MM.1S (cell line): ENCODE data around the gene EVA1A.

Experiments
- DNase-seq: peaks from one replicate; pipeline ENCODE4 v3.0.0-alpha.2; 2015
- H2AFZ ChIP-seq: fragments of 300-600 bp; sonication (generic); 2 replicates; pipeline ENCODE4 v1.6.0; 2016; ENCODE audit warnings: antibody characterized with exemption, low read length
- H3F3A ChIP-seq: fragments of 300-600 bp; sonication (generic); 2 replicates; pipeline ENCODE4 v1.6.1; 2016; ENCODE audit warnings: mild to moderate bottlenecking, antibody characterized with exemption, low read length, moderate library complexity, mixed read lengths; ENCODE audit not compliant: insufficient read depth
- H3K27ac ChIP-seq: fragments of 300-600 bp; sonication (generic); 2 replicates; pipeline ENCODE4 v1.5.1; 2016; ENCODE audit warnings: mild to moderate bottlenecking, low read length
- H3K27me3 ChIP-seq: fragments of 300-600 bp; sonication (generic); replicated peaks from 2 replicates; pipeline ENCODE4 v1.6.0; 2016; ENCODE audit warnings: low read length; ENCODE audit not compliant: insufficient read depth
- H3K36me3 ChIP-seq: fragments of 300-600 bp; sonication (generic); replicated peaks from 2 replicates; pipeline ENCODE4 v1.6.1; 2016; ENCODE audit warnings: mild to moderate bottlenecking, low read length, mixed read lengths; ENCODE audit not compliant: insufficient read depth
- H3K4me1 ChIP-seq: fragments of 300-600 bp; sonication (generic); 2 replicates; pipeline ENCODE4 v1.6.1; 2016; ENCODE audit warnings: low read length, mixed read lengths
- H3K4me2 ChIP-seq: fragments of 300-600 bp; sonication (generic); 2 replicates; pipeline ENCODE4 v1.6.0; 2016; ENCODE audit warnings: low read depth, low read length
- H3K4me3 ChIP-seq: fragments of 300-600 bp; sonication (generic); 2 replicates; pipeline ENCODE4 v1.5.1; 2016; ENCODE audit warnings: low read length, mixed read lengths
- H3K79me2 ChIP-seq: fragments of 300-600 bp; sonication (generic); 2 replicates; pipeline ENCODE4 v1.6.1; 2016; ENCODE audit warnings: mixed run types, low read length, mixed read lengths
- H3K9ac ChIP-seq: fragments of 300-600 bp; sonication (generic); 2 replicates; pipeline ENCODE4 v1.6.1; 2016; ENCODE audit warnings: low read length, mixed read lengths
- H3K9me2 ChIP-seq: fragments of 300-600 bp; sonication (generic); replicated peaks from 2 replicates; pipeline ENCODE4 v1.6.1; 2016; ENCODE audit warnings: mild to moderate bottlenecking, low read length, mixed read lengths; ENCODE audit not compliant: insufficient read depth
- H3K9me3 ChIP-seq: fragments of 300-600 bp; sonication (generic); replicated peaks from 2 replicates; pipeline ENCODE4 v1.6.1; 2016; ENCODE audit warnings: mild to moderate bottlenecking, low read length, mixed read lengths; ENCODE audit not compliant: insufficient read depth
- H4K20me1 ChIP-seq: fragments of 300-600 bp; sonication (generic); 2 replicates; pipeline ENCODE4 v1.6.1; 2016; ENCODE audit warnings: mild to moderate bottlenecking, low read length, moderate library complexity, mixed read lengths; ENCODE audit not compliant: insufficient read depth
- EZH2 ChIP-seq: fragments of 300-600 bp; sonication (generic); optimal IDR thresholded peaks from 2 replicates; pipeline ENCODE3; 2017; ENCODE audit warnings: low read depth, mild to moderate bottlenecking, antibody characterized with exemption, low read length, mixed read lengths
- EZH2phosphoT487 ChIP-seq: fragments of 300-600 bp; sonication (generic); IDR thresholded peaks from 2 replicates; pipeline ENCODE4 v1.6.1; 2018; ENCODE audit warnings: antibody characterized with exemption, low read length
- TF ChIP-seq, protein P1 (sequence below): fragments of 300-600 bp; sonication (generic); IDR thresholded peaks from 2 replicates; pipeline ENCODE4 v1.5.1; 2016; ENCODE audit warnings: antibody characterized with exemption, low read length, mixed read lengths

EVA1A gene

DNA sequence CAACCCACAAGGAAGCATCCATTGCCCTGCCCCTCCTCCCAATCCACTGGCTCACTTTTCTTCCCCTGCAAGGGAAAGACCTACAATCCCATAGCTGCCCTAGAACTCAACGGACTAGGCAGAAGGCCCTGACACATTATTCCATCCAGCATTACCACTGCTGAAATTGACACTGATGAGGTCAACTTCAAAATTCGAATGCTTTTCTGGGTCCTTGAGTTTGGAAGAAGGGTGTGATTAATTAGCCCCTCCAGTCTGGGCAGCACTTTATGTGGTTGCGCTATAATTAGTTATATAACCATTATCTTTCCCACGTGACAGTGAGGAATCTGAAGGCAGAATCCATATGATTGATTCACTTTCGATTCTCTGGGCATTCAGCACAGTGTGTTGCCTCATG lies 55.7 kb downstream of the EVA1A start:
- no peaks in the 10 kb centered on the region for H3K4me1 ChIP-seq
- H3F3A ChIP-seq: no peaks in the 10 kb centered on the region
- H3K27ac ChIP-seq: no peak overlapping the region
- no peaks in the 10 kb centered on the region for H3K9me3 ChIP-seq
- H3K4me3 ChIP-seq: no peak overlapping the region
- TF ChIP-seq EZH2phosphoT487 (no peak), EZH2 (no peak)
- TF ChIP-seq, protein P1, sequence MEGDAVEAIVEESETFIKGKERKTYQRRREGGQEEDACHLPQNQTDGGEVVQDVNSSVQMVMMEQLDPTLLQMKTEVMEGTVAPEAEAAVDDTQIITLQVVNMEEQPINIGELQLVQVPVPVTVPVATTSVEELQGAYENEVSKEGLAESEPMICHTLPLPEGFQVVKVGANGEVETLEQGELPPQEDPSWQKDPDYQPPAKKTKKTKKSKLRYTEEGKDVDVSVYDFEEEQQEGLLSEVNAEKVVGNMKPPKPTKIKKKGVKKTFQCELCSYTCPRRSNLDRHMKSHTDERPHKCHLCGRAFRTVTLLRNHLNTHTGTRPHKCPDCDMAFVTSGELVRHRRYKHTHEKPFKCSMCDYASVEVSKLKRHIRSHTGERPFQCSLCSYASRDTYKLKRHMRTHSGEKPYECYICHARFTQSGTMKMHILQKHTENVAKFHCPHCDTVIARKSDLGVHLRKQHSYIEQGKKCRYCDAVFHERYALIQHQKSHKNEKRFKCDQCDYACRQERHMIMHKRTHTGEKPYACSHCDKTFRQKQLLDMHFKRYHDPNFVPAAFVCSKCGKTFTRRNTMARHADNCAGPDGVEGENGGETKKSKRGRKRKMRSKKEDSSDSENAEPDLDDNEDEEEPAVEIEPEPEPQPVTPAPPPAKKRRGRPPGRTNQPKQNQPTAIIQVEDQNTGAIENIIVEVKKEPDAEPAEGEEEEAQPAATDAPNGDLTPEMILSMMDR: no peak
- H3K79me2 ChIP-seq: no peaks in the 10 kb centered on the region
- no peak for DNase-seq
- H2AFZ ChIP-seq: no peak overlapping the region
- no peak overlapping the region for H3K4me2 ChIP-seq
- no peaks in the 10 kb centered on the region for H3K27me3 ChIP-seq
- no peaks in the 10 kb centered on the region for H3K9me2 ChIP-seq
- H3K9ac ChIP-seq: no peak overlapping the region
- H3K36me3 ChIP-seq: no peaks in the 10 kb centered on the region
- no peaks in the 10 kb centered on the region for H4K20me1 ChIP-seq

DNA sequence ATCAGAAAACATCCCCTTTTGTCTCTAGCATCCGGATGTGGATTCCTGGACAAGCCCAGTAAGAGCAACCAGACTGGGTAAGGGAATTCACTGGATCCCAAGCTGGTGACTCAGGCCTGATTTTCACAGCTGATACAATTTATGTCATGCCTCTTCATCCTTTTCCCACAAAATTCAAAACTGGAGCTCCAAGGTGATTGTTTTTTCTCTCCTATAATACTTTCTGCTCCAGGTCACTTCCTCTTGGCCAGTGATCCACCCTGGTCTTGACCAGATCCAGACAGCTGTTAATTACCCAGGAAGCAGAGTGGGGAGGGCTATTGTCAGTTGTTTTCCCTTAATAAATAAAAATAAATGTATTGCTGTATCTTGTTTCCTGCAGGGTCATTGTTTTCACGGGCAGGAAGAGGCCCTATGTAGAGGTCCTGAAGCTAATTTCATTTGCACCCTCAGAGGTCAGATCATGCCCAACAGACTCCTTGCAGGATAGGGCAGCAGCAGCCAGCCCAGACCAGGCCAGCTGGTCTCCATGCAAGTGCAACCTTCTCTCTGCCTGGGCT lies 57.6 kb downstream of the EVA1A start:
- H3K4me3 ChIP-seq: no peak overlapping the region
- DNase-seq: no peak
- H3K9ac ChIP-seq: no peak overlapping the region
- H3K4me2 ChIP-seq: no peak overlapping the region
- H3K27ac ChIP-seq: no peak overlapping the region
- H3K4me1 ChIP-seq: no peaks in the 10 kb centered on the region
- no peaks in the 10 kb centered on the region for H3K79me2 ChIP-seq
- no peaks in the 10 kb centered on the region for H3K36me3 ChIP-seq
- H2AFZ ChIP-seq: no peak overlapping the region
- TF ChIP-seq EZH2phosphoT487: no peak
- no peak for TF ChIP-seq EZH2
- TF ChIP-seq, protein P1: no peak
- H3K9me3 ChIP-seq: no peaks in the 10 kb centered on the region
- no peaks in the 10 kb centered on the region for H3F3A ChIP-seq
- no peaks in the 10 kb centered on the region for H3K27me3 ChIP-seq
- no peaks in the 10 kb centered on the region for H3K9me2 ChIP-seq
- H4K20me1 ChIP-seq: no peaks in the 10 kb centered on the region

DNA sequence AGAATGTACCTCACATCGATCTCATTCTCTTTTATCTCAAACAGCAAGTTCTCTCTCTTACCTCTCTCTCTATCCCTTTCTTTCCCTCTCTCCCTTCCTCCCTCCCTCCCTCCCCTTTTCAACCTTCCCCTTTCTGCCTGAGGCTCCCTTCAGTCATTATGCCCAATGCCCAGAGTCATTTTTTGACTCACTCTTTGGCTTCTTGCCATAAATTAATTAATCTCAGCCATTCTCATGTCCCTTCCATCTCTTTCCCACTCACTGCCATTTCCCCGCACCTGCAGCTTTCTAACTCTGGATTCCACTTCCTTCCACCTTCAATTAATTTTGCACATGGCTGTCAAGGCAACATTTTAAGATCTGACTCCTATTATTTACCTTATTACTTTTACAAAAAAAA lies 60.1 kb downstream of the EVA1A start:
- H3K9ac ChIP-seq: no peak overlapping the region
- no peaks in the 10 kb centered on the region for H3K9me3 ChIP-seq
- H2AFZ ChIP-seq: no peak overlapping the region
- H3K36me3 ChIP-seq: no peaks in the 10 kb centered on the region
- H3K27ac ChIP-seq: no peak overlapping the region
- no peak for DNase-seq
- no peaks in the 10 kb centered on the region for H4K20me1 ChIP-seq
- no peak overlapping the region for H3K4me2 ChIP-seq
- no peaks in the 10 kb centered on the region for H3F3A ChIP-seq
- TF ChIP-seq EZH2: no peak
- TF ChIP-seq EZH2phosphoT487: no peak
- TF ChIP-seq, protein P1: no peak
- H3K4me3 ChIP-seq: no peak overlapping the region
- no peaks in the 10 kb centered on the region for H3K27me3 ChIP-seq
- H3K4me1 ChIP-seq: no peaks in the 10 kb centered on the region
- no peaks in the 10 kb centered on the region for H3K79me2 ChIP-seq
- H3K9me2 ChIP-seq: no peaks in the 10 kb centered on the region
